Smooth muscle cell (in vitro differentiated cells): ENCODE measurements around the gene POU6F1. TPM values are rescaled to one million over a fixed set of nuclear protein-coding genes. Genes with fewer than 3 reads are reported as not detected.
"Not testable (repeated sequence)": the region's sequence is repeated elsewhere in the genome, so short reads cannot be mapped to it uniquely, and the experiment has no call there.

Experiments
- DNase-seq: peaks from one replicate; lab custom pipeline; 2025; ENCODE audit not compliant: unreplicated experiment; lab: John Stamatoyannopoulos, UW
- H2AFZ ChIP-seq: fragments of 200-600 bp; sonication (generic); 2 replicates; pipeline ENCODE4 v1.6.0; 2016; ENCODE audit warnings: antibody characterized with exemption, low read depth, mild to moderate bottlenecking
- H3F3A ChIP-seq: fragments of 200-600 bp; sonication (generic); 2 replicates; pipeline ENCODE4 v1.6.0; 2017; ENCODE audit warnings: antibody characterized with exemption, low read depth
- H3K27ac ChIP-seq: fragments of 200-600 bp; sonication (generic); 2 replicates; pipeline ENCODE4 v1.5.1; 2016; ENCODE audit warnings: low read depth, mild to moderate bottlenecking
- H3K27me3 ChIP-seq: fragments of 200-600 bp; sonication (generic); 2 replicates; pipeline ENCODE4 v1.6.1; 2016; ENCODE audit warnings: low read depth, mild to moderate bottlenecking
- H3K36me3 ChIP-seq: fragments of 200-600 bp; sonication (generic); 2 replicates; pipeline ENCODE4 v1.5.1; 2016; ENCODE audit warnings: low read depth
- H3K4me1 ChIP-seq: fragments of 200-600 bp; sonication (generic); 2 replicates; pipeline ENCODE4 v1.5.1; 2016; ENCODE audit warnings: low read depth
- H3K4me2 ChIP-seq: fragments of 200-600 bp; sonication (generic); 2 replicates; pipeline ENCODE4 v1.6.0; 2016; ENCODE audit warnings: mild to moderate bottlenecking
- H3K4me3 ChIP-seq: fragments of 200-600 bp; sonication (generic); 2 replicates; pipeline ENCODE4 v1.5.1; 2016; ENCODE audit warnings: mild to moderate bottlenecking
- H3K79me2 ChIP-seq: fragments of 200-600 bp; sonication (generic); 2 replicates; pipeline ENCODE4 v1.6.0; 2016; ENCODE audit warnings: low read depth, mild to moderate bottlenecking
- H3K9ac ChIP-seq: fragments of 200-600 bp; sonication (generic); 2 replicates; pipeline ENCODE4 v1.6.0; 2016; ENCODE audit warnings: low read depth
- H3K9me3 ChIP-seq: fragments of 200-600 bp; sonication (generic); replicated peaks from 2 replicates; pipeline ENCODE4 v1.5.1; 2016; ENCODE audit warnings: low read depth
- H4K20me1 ChIP-seq: fragments of 200-600 bp; sonication (generic); 2 replicates; pipeline ENCODE4 v1.6.0; 2016; ENCODE audit warnings: low read depth
- CTCF ChIP-seq: fragments of 200-600 bp; sonication (generic); IDR thresholded peaks from 2 replicates; pipeline ENCODE4 v1.5.1; 2017; ENCODE audit warnings: borderline replicate concordance, mild to moderate bottlenecking, antibody characterized with exemption; ENCODE audit not compliant: insufficient read depth, poor library complexity, severe bottlenecking
- WGBS: methylation state at CpG from one replicate; pipeline ENCODE4 v1.1.7; 2016; ENCODE audit warnings: low lambda C conversion rate; 5-methylcytosine and 5-hydroxymethylcytosine counted together
- polyA plus RNA-seq: library from polyadenylated mRNA; unstranded; fragments of >200 nt; fragmentation: Nextera tagmentation; extraction: Ambion mirVana; gene quantifications from 2 replicates; pipeline ENCODE4 v1.2.1, GENCODE V29; 2016
- total RNA-seq: library from RNA; depleted of rRNA; stranded (reverse); fragments of >200 nt; gene quantifications from 2 replicates; pipeline ENCODE4 v1.2.3, GENCODE V29; 2014

Gene POU6F1
- total and polyA plus RNA-seq, 2 experiments from 2014 or later = 4.6 to 7.9 TPM

- H3K9me3 ChIP-seq = no peaks in the 10 kb centered on the region
- H3K27ac ChIP-seq = no peak overlapping the region
- H2AFZ ChIP-seq = no peak overlapping the region
- no peaks in the 10 kb centered on the region for H4K20me1 ChIP-seq
- H3K4me3 ChIP-seq = no peak overlapping the region
- DNase-seq = no peak
- H3F3A ChIP-seq = no peaks in the 10 kb centered on the region
- no peak overlapping the region for H3K4me2 ChIP-seq
- no peaks in the 10 kb centered on the region for H3K79me2 ChIP-seq
- TF ChIP-seq CTCF = no peak
- H3K36me3 ChIP-seq = no peaks in the 10 kb centered on the region
- no peaks in the 10 kb centered on the region for H3K4me1 ChIP-seq
- no peaks in the 10 kb centered on the region for H3K27me3 ChIP-seq
- H3K9ac ChIP-seq = no peak overlapping the region
Observed at GRCh38 chr12:51232642-51233041, 14.8 kb upstream of the POU6F1 start.

- Histone ChIP-seq H4K20me1 (no peaks in the 10 kb centered on the region), H3K4me2 (no peak overlapping the region), H3K9me3 (no peaks in the 10 kb centered on the region), H3K36me3 (no peaks in the 10 kb centered on the region), H3K9ac (no peak overlapping the region), H3F3A (no peaks in the 10 kb centered on the region), H3K4me3 (no peak overlapping the region), H3K79me2 (no peaks in the 10 kb centered on the region), H3K27ac (no peak overlapping the region), H3K4me1 (no peaks in the 10 kb centered on the region), H2AFZ (no peak overlapping the region), H3K27me3 (no peaks in the 10 kb centered on the region)
- no peak for TF ChIP-seq CTCF
- DNase-seq = no peak
- 96% methylated on average over 7 of the region's 7 CpGs for WGBS
Observed at GRCh38 chr12:51229116-51229809, 11.4 kb upstream of the POU6F1 start.

GRCh38 chr12:51227962-51228361, 10.1 kb upstream of the POU6F1 start:
- Histone ChIP-seq H3K27me3 (no peaks in the 10 kb centered on the region), H3K36me3 (no peaks in the 10 kb centered on the region), H4K20me1 (no peaks in the 10 kb centered on the region), H3K79me2 (no peaks in the 10 kb centered on the region), H3K27ac (no peak overlapping the region), H3K9me3 (no peaks in the 10 kb centered on the region), H3K4me3 (no peak overlapping the region), H3F3A (no peaks in the 10 kb centered on the region), H3K4me2 (no peak overlapping the region), H3K4me1 (no peaks in the 10 kb centered on the region), H3K9ac (no peak overlapping the region), H2AFZ (no peak overlapping the region)
- 97% methylated on average over 1 of the region's 1 CpG for WGBS
- TF ChIP-seq CTCF = no peak
- no peak for DNase-seq

GRCh38 chr12:51227112-51227511, 9.2 kb upstream of the POU6F1 start:
- H3K9ac ChIP-seq, H3K4me2 ChIP-seq, H4K20me1 ChIP-seq, H2AFZ ChIP-seq, H3K4me1 ChIP-seq, H3K9me3 ChIP-seq, DNase-seq, H3K27ac ChIP-seq, H3K4me3 ChIP-seq, H3K36me3 ChIP-seq, H3K79me2 ChIP-seq, H3F3A ChIP-seq, H3K27me3 ChIP-seq: not testable (repeated sequence)
- WGBS = 61% methylated on average over 5 of the region's 5 CpGs
